ENCODE data around the gene TPPP2.
"Not testable (repeated sequence)": the region's sequence is repeated elsewhere in the genome, so short reads cannot be mapped to it uniquely, and the experiment has no call there.

The TPPP2 gene

DNA sequence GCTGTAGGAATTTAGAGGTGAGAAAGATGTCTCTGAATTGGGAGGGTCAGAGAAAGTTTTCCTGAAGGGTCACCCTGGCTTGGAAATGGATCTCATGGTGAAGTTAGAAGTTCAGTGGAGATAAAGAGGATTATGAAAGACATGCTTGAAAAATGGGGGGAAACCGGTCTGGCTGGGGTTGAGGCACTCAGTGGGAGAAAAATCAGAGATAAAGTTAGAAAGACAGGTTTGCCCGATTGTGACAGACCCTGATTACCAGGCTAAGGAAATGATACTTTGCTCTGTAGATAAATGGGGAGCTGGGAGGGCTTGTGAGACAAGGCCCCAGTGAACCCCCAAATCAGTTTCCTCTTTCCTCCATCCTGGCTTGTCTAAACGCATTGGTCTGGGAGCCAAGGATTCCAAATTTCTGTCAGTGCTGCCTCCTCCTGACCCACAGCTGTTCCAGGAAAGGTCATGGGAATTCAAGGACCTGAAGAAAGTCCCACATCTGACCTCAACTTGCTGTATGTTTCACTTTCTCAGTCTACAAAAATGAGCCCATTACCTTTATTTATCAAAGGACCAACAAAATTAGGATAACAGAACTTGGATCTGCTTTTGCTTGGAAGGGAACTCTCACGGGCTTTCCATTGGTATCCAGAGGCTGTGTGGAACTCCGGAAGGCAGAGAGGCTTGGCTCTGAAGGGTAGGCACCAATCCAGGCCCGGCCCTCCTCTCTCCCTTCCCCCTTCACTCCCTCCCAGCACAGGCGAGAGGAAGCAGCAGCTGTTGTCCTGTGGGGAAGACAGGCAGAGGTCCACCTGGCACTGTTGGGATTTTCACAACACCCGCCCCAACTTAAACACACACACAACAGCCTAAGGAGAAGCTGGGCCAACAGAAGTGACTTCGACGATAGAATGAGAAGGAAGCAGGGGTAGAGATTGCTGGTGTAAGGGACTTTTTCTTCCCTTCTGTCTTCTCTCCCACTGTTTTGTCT is 8.7 kb downstream of the TPPP2 start:
- DNase-seq (ENCODE audit: low read depth): no peak

- DNase-seq (ENCODE audit: low read depth): no peak
Observed at GRCh38 chr14:21039585-21040369, 9.8 kb downstream of the TPPP2 start.

- DNase-seq (ENCODE audit: low read depth): no peak
Observed at GRCh38 chr14:21040370-21040925, 10.4 kb downstream of the TPPP2 start.

DNA sequence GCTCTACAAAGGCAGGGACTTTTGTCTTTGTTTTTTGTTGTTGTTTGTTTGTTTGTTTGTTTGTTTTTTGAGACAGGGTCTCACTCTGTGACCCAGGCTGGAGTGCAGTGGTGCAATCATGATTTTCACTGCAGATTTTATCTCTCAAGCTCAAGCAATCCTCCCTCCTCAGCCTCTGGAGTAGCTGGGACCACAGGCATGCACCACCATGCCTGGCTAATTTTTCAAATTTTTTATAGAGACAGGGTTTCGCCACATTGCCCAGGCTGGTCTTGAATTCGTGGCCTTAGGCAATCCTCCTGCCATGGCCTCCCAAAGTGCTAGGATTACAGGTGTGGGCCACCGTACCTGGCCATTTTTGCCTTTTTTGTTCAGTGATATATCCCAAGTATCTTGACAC is 10.9 kb downstream of the TPPP2 start:
- not testable (repeated sequence) for DNase-seq (ENCODE audit: low read depth)

DNA sequence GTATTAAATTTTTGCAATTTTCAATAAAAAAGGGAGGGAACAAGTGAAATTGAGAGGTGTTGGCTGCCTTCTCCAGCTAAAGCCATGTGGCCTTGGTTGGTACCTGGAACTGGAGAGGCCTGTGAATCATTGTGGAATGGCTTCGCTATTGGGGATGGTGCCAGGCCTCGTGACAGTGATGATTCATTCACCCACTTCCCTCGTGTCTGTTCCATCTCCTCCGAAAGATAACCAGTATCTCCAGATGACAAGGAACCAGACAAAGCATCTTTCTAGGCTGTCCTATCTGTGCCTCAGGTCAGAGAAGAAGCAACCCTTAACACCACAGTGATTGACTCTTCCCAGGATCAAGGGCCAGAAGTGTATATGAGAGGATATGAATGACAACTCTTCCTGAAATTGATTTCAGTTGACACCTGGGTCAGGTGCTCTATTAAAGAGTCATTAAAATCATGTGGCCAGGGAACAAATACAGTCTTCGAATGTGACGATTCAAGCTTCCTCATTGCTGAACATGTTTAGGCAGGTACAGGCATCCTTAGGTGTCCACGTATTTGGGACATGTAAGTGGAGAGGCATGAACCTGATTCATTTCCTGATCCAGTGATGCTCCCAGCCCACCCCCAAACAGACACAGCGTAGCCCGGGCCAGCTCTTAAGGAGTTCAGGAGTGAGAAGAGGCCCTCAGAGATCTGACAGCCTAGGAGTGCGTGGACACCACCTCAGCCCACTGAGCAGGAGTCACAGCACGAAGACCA is 11.8 kb downstream of the TPPP2 start, which contains the start of gene RNASE7:
TSS of gene RNASE7 (plus strand) at position 687 of the 758 bp plus-strand sequence. CDS start 631 bp downstream, outside the sequence.
- no peak for DNase-seq (ENCODE audit: low read depth)

GRCh38 chr14:21042918-21043317 is 12.9 kb downstream of the TPPP2 start:
- DNase-seq (ENCODE audit: low read depth): no peak

GRCh38 chr14:21043387-21043973 is 13.5 kb downstream of the TPPP2 start:
- no peak for DNase-seq (ENCODE audit: low read depth)

DNA sequence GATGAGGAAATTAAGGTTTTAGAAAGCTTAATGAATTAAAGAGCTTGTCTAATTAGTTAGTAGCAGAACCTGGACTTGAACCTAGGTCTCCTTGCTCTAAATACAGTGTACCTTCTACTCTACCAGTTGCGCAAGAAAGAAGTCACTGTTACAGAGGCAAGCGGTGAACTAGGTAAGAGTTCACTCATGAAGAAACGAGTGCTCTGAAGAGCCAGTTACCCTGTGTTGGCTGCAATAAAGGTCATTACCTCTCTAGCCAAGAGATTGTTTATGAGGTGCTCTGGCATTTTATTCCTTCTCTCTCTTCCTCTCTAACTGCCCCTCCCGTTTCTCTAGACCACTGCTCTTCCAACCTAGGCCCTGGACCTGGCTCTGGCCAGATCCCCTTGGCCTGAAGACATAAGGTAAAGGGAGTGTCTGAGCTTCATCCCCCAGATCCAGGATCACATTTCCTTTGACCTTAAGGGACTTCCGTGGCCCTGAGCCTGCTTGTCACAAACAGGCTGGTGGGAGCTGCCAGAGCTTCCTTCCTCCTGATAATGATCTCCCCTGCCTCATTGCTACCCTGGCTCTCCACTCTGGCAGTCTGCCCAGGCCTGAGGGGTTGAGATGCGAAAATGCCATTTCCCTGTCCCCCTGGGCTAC is 14.1 kb downstream of the TPPP2 start:
- peak; percentile 9 for DNase-seq (ENCODE audit: low read depth)

DNA sequence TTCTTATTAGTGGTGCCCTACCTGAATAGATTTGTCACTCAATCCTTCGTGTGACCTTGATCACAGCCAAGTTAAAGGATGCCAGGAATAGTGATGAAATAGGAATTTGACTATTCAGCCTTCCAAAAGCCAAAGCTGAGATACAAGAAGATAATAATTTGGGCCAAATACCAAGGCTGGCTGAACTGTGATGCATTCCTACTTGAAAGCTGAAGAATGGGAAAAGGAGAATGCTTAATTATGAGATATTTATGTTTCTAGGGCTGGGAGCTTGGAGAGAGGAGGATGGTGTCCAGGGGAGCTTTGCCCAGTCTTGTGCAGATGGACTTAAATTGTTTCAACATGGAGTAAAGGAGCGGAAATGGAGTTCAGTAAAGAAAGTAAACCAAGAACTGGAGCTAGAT is 17.4 kb downstream of the TPPP2 start:
- no peak for DNase-seq (ENCODE audit: low read depth)

GRCh38 chr14:21048638-21049037 is 18.6 kb downstream of the TPPP2 start:
- no peak for DNase-seq (ENCODE audit: low read depth)

DNA sequence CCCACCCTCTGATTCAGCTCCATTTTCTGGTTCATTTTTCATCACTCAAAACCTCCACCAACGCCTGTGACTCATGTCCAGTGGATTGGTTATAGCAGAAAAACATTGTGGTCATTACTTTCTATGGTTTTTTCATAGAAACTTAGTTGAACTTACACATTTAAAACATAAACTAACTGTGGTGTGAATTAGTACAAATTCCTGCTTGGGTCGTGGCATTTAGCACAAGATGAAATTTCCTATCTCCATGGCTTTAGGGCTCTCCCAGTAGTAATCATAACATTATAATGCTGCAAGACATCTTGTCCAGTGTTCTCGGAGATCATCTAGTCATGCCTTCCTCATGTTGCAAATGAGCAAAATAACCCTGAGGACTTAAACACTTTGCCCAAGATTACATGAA is 19.3 kb downstream of the TPPP2 start:
- DNase-seq (ENCODE audit: low read depth): no peak

DNA sequence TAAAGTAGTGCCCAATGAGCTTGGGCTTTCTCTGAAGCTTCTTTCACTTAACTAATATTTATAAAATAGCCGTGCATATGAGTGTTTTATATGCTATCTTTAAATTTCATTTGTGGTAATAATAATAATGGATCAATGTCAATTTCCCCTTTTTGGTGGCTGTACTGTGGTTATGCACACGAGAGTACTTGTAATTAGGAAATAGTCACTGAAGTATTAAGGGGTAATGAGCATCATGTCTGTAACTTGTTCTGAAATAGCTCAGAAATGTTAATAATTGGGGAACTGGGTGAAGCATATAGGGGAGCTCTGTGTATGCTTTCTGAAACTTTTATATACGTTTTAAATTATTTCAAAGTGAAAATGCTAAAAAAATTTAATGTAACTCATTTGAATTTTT is 20.6 kb downstream of the TPPP2 start:
- no peak for DNase-seq (ENCODE audit: low read depth)

GRCh38 chr14:21053184-21054122 is 23.4 kb downstream of the TPPP2 start:
- DNase-seq (ENCODE audit: low read depth): no peak

GRCh38 chr14:21054123-21054767 is 24.2 kb downstream of the TPPP2 start:
- DNase-seq (ENCODE audit: low read depth): no peak

DNA sequence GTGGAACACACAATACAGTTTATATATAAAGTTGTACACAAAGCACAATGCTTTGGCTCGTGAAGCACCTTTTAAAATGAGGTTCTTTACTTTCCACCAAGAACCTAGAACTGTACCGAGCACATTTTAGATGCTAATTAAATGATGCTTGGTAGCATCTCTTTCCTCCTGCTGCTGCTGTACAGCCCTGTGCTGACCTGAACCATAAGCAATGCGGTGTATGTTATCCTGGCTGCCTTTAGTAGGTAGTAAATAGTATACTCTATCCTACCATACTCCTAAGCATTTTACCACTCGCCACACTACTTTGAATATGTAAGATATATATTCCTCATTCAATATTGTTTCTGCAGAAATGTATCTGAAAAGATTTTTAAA is 24.7 kb downstream of the TPPP2 start:
- DNase-seq (ENCODE audit: low read depth): no peak

- DNase-seq (ENCODE audit: low read depth): no peak
Observed at GRCh38 chr14:21055432-21056117, 25.6 kb downstream of the TPPP2 start.

GRCh38 chr14:21056520-21057163 is 26.6 kb downstream of the TPPP2 start:
- no peak for DNase-seq (ENCODE audit: low read depth)

Measured in T-helper 22 cell (primary cell).